Anterior cingulate cortex (tissue), 58 donors: Measurements from ENCODE around the gene COL6A1.
A peak's percentile ranks its signal among the peaks of the same experiment; 100 is the strongest.
"Not testable (repeated sequence)": the region's sequence is repeated elsewhere in the genome, so short reads cannot be mapped to it uniquely, and the experiment has no call there.

ENCODE experiments used
- DNase-seq, 58 donors: peaks; one replicate each; lab custom pipeline; 2025; lab: John Stamatoyannopoulos, UW

The COL6A1 gene

GRCh38 chr21:46038341-46038829 lies 56.8 kb downstream of the COL6A1 start:
- no peak for DNase-seq

GRCh38 chr21:46038871-46039397 lies 57.4 kb downstream of the COL6A1 start:
- peak in 1 of 58 donors; percentile 25 for DNase-seq

- no peak for DNase-seq
Measured at GRCh38 chr21:46039891-46040660, 58.5 kb downstream of the COL6A1 start.

- DNase-seq, result no peak
Measured at GRCh38 chr21:46040707-46041106, 59.1 kb downstream of the COL6A1 start.

- no peak for DNase-seq
Measured at GRCh38 chr21:46041183-46041582, 59.6 kb downstream of the COL6A1 start.

GRCh38 chr21:46045154-46045553 lies 63.6 kb downstream of the COL6A1 start:
- no peak for DNase-seq

- DNase-seq, result no peak
Measured at GRCh38 chr21:46046471-46046870, 64.9 kb downstream of the COL6A1 start.

GRCh38 chr21:46046906-46047305 lies 65.3 kb downstream of the COL6A1 start:
- DNase-seq, result not testable (repeated sequence)

GRCh38 chr21:46048926-46049889 lies 67.6 kb downstream of the COL6A1 start:
- peak in 9 of 58 donors; percentile 10 to 52 (median 22) for DNase-seq

GRCh38 chr21:46049890-46050667 lies 68.5 kb downstream of the COL6A1 start:
- no peak for DNase-seq

GRCh38 chr21:46050668-46051378 lies 69.3 kb downstream of the COL6A1 start:
- no peak for DNase-seq

- DNase-seq, result no peak
Measured at GRCh38 chr21:46051379-46051770, 69.8 kb downstream of the COL6A1 start.

- no peak for DNase-seq
Measured at GRCh38 chr21:46051821-46052675, 70.5 kb downstream of the COL6A1 start.

GRCh38 chr21:46052703-46053651 lies 71.4 kb downstream of the COL6A1 start:
- no peak for DNase-seq

- DNase-seq, result no peak
Measured at GRCh38 chr21:46054031-46054430, 72.5 kb downstream of the COL6A1 start.

- no peak for DNase-seq
Measured at GRCh38 chr21:46054451-46054881, 72.9 kb downstream of the COL6A1 start.
